Smooth muscle cell (in vitro differentiated cells): ENCODE results near the gene STAT4. TPM values are rescaled to one million over a fixed set of nuclear protein-coding genes. Genes with fewer than 3 reads are reported as not detected.
A peak's percentile ranks its signal among the peaks of the same experiment; 100 is the strongest.

ENCODE experiments used
- DNase-seq: peaks from one replicate; lab custom pipeline; 2025; ENCODE audit not compliant: unreplicated experiment; lab: John Stamatoyannopoulos, UW
- H2AFZ ChIP-seq: fragments of 200-600 bp; sonication (generic); 2 replicates; pipeline ENCODE4 v1.6.0; 2016; ENCODE audit warnings: antibody characterized with exemption, low read depth, mild to moderate bottlenecking
- H3F3A ChIP-seq: fragments of 200-600 bp; sonication (generic); 2 replicates; pipeline ENCODE4 v1.6.0; 2017; ENCODE audit warnings: antibody characterized with exemption, low read depth
- H3K27ac ChIP-seq: fragments of 200-600 bp; sonication (generic); 2 replicates; pipeline ENCODE4 v1.5.1; 2016; ENCODE audit warnings: low read depth, mild to moderate bottlenecking
- H3K27me3 ChIP-seq: fragments of 200-600 bp; sonication (generic); 2 replicates; pipeline ENCODE4 v1.6.1; 2016; ENCODE audit warnings: low read depth, mild to moderate bottlenecking
- H3K36me3 ChIP-seq: fragments of 200-600 bp; sonication (generic); 2 replicates; pipeline ENCODE4 v1.5.1; 2016; ENCODE audit warnings: low read depth
- H3K4me1 ChIP-seq: fragments of 200-600 bp; sonication (generic); 2 replicates; pipeline ENCODE4 v1.5.1; 2016; ENCODE audit warnings: low read depth
- H3K4me2 ChIP-seq: fragments of 200-600 bp; sonication (generic); 2 replicates; pipeline ENCODE4 v1.6.0; 2016; ENCODE audit warnings: mild to moderate bottlenecking
- H3K4me3 ChIP-seq: fragments of 200-600 bp; sonication (generic); 2 replicates; pipeline ENCODE4 v1.5.1; 2016; ENCODE audit warnings: mild to moderate bottlenecking
- H3K79me2 ChIP-seq: fragments of 200-600 bp; sonication (generic); 2 replicates; pipeline ENCODE4 v1.6.0; 2016; ENCODE audit warnings: low read depth, mild to moderate bottlenecking
- H3K9ac ChIP-seq: fragments of 200-600 bp; sonication (generic); 2 replicates; pipeline ENCODE4 v1.6.0; 2016; ENCODE audit warnings: low read depth
- H3K9me3 ChIP-seq: fragments of 200-600 bp; sonication (generic); replicated peaks from 2 replicates; pipeline ENCODE4 v1.5.1; 2016; ENCODE audit warnings: low read depth
- H4K20me1 ChIP-seq: fragments of 200-600 bp; sonication (generic); 2 replicates; pipeline ENCODE4 v1.6.0; 2016; ENCODE audit warnings: low read depth
- CTCF ChIP-seq: fragments of 200-600 bp; sonication (generic); IDR thresholded peaks from 2 replicates; pipeline ENCODE4 v1.5.1; 2017; ENCODE audit warnings: borderline replicate concordance, mild to moderate bottlenecking, antibody characterized with exemption; ENCODE audit not compliant: insufficient read depth, poor library complexity, severe bottlenecking
- WGBS: methylation state at CpG from one replicate; pipeline ENCODE4 v1.1.7; 2016; ENCODE audit warnings: low lambda C conversion rate; 5-methylcytosine and 5-hydroxymethylcytosine counted together
- polyA plus RNA-seq: library from polyadenylated mRNA; unstranded; fragments of >200 nt; fragmentation: Nextera tagmentation; extraction: Ambion mirVana; gene quantifications from 2 replicates; pipeline ENCODE4 v1.2.1, GENCODE V29; 2016
- total RNA-seq: library from RNA; depleted of rRNA; stranded (reverse); fragments of >200 nt; gene quantifications from 2 replicates; pipeline ENCODE4 v1.2.3, GENCODE V29; 2014

STAT4 gene
- total and polyA plus RNA-seq, 2 experiments from 2014 or later: 0.89 to 8.4 TPM

DNA sequence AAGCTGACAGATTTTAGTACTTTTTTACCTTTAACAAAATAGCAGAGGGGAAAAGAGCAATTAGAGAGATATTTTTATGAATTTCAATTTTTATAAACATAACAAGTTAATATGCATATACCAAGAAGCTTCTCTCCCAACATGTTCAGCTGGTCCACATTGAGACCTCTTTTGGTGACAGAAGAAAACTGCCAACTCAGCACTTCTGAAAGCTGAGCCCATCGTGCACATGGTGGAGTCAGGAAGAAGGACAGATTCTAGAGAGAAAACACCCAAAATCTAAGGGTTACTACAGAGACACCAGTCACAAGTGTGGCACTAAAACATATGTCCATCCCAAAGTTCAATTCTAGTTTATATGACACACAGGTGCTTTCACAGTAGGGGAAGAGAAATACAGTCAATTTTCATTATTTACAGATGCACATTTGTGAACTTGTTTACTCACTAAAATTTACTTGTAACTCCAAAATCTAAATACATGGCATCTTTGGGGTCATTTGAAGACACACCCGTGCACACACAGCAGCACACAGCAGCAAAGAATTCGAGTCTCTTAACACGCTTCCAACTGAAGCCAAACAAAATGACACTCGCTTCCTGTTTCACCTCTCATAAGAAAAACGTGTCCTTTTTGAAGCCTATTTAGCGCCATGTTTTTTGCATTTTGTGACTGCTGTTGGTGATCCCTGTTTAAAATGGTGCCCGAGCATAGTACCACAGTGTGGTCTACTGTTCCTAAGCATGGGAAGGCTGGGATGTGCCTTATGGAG is 168.3 kb downstream of the STAT4 start:
- Histone ChIP-seq H3K9ac (no peak overlapping the region), H2AFZ (no peak overlapping the region), H4K20me1 (no peaks in the 10 kb centered on the region), H3K27me3 (no peaks in the 10 kb centered on the region), H3K79me2 (no peaks in the 10 kb centered on the region), H3K4me1 (no peaks in the 10 kb centered on the region), H3K4me2 (no peak overlapping the region), H3K4me3 (no peak overlapping the region), H3F3A (peaks cover 6% of the 10 kb centered on the region), H3K27ac (no peak overlapping the region), H3K36me3 (peaks cover 33% of the 10 kb centered on the region), H3K9me3 (no peaks in the 10 kb centered on the region)
- DNase-seq: no peak
- no peak for TF ChIP-seq CTCF
- WGBS: 97% methylated on average over 8 of the region's 8 CpGs

GRCh38 chr2:190981733-190982132 is 169.1 kb downstream of the STAT4 start:
- Histone ChIP-seq H3F3A (peaks cover 6% of the 10 kb centered on the region), H3K27me3 (no peaks in the 10 kb centered on the region), H3K4me1 (no peaks in the 10 kb centered on the region), H3K4me2 (no peak overlapping the region), H3K79me2 (no peaks in the 10 kb centered on the region), H4K20me1 (no peaks in the 10 kb centered on the region), H2AFZ (no peak overlapping the region), H3K36me3 (peaks cover 33% of the 10 kb centered on the region), H3K4me3 (no peak overlapping the region), H3K9me3 (no peaks in the 10 kb centered on the region), H3K27ac (no peak overlapping the region), H3K9ac (no peak overlapping the region)
- WGBS: 100% methylated on average over 1 of the region's 1 CpG
- DNase-seq: no peak
- no peak for TF ChIP-seq CTCF

GRCh38 chr2:190981333-190981732 is 169.5 kb downstream of the STAT4 start:
- TF ChIP-seq CTCF: no peak
- Histone ChIP-seq H3K4me1 (no peaks in the 10 kb centered on the region), H3F3A (peaks cover 6% of the 10 kb centered on the region), H2AFZ (no peak overlapping the region), H3K36me3 (peaks cover 34% of the 10 kb centered on the region), H3K27me3 (no peaks in the 10 kb centered on the region), H3K9me3 (no peaks in the 10 kb centered on the region), H3K4me3 (no peak overlapping the region), H3K79me2 (no peaks in the 10 kb centered on the region), H4K20me1 (no peaks in the 10 kb centered on the region), H3K9ac (no peak overlapping the region), H3K27ac (peak overlapping the region; percentile 67), H3K4me2 (no peak overlapping the region)
- 80% methylated on average over 6 of the region's 6 CpGs for WGBS
- no peak for DNase-seq
